Left forelimb (tissue), 1 donor: ENCODE measurements around the gene TPPP3.
"Not testable (repeated sequence)": the region's sequence is repeated elsewhere in the genome, so short reads cannot be mapped to it uniquely, and the experiment has no call there.

Experiments
- DNase-seq: peaks from one replicate; pipeline ENCODE4 v3.0.0-alpha.2; 2018; ENCODE audit warnings: low spot score

Gene TPPP3

GRCh38 chr16:67389911-67390815 is 3.1 kb downstream of the TPPP3 start:
- DNase-seq: no peak

DNA sequence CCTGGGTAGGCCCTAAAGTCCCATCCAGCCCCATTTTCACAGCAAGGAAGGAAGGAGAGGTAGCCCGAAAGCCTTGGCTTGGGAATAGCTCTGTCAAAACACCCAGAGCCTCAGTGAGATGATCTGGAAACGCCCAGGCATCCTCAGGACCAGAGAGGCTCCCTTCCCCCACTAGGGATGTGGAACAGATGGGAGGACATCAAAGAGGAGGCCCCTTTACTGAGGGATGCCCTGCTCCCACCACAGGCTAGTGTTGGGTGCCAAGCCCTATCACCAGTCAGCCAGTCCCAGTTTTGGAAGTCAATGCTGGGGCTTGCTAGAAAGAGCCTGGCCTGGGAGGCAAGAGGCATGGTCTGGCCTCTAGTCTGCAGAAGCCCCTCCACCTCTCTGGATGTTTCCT is 4.7 kb downstream of the TPPP3 start:
- DNase-seq: no peak

DNA sequence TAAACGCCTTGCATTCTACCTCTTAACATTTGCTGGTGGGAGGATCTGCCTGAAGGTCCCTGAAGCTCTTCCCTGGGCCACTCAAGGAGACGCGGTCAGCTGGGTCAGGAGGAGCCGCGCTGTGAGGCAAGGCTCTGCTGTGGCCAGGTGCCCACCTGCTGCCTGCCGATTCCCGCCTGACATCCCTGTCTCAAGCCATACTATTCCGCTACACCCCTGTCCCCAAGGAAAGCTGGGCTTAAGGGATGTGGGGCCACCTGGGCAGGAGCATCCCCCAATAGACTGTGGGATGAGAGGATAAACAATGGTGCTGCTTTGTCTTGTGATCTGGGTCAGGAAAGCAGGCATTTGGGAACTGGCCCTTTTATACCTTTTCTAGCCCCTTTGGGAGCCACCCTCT is 5.1 kb downstream of the TPPP3 start:
- no peak for DNase-seq

DNA sequence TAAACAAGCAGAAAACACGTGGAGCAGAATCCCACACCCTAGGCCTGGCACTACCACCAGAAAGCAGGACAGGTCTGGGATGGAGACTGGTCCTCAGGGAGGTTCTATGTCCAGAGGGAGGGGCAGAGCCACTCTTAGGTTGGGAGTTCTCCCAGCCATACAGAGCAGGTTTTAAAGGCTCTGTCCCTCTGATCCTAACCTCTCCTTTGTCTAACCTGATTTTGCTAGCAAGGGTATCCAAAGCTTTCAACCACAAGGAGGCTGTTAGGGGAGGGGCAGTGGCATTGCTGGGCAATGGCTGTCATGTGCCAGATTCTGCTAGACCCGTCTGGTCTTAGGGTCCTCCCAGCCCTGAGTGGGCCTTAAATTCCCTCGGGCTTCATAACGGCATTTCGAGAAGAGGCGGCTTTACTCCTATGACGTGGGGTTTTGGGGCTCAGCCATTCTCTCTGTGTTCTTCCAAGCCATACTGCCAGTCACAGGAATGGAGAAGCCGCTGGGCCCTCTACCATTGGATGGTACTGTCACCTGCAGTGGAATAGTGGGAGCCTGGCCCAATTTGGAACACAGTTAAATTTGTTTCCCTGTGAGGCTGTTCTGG is 5.7 kb downstream of the TPPP3 start:
- no peak for DNase-seq

DNA sequence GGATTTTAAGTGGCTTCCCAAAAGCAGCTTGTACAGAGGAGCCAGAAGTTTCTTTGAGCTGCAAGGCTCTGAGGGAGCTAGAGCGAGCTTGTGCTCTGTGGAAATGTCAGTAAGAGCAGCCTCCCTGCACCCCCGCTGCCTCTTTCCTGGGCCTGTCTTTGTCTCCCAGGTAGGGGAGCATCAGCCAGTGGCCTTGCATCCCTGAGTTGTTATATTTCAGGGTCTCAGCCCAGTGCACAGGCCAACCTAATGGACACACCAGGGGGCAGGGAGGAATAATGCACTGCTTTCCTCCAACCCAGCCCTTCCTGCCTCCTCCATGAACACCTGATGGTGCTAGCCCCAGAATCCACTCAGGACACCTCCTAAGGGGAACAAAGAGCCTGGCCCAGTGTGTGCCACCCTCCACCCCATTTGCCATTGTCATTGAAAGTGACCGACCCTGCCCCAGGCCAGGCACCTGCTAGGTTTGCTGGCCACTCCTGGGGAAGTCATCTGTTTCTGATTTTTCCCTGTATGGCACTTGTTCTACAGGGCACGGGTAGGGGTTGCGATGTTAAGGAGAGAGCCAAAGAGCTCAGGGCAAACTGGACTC is 6.3 kb downstream of the TPPP3 start:
- DNase-seq: no peak

DNA sequence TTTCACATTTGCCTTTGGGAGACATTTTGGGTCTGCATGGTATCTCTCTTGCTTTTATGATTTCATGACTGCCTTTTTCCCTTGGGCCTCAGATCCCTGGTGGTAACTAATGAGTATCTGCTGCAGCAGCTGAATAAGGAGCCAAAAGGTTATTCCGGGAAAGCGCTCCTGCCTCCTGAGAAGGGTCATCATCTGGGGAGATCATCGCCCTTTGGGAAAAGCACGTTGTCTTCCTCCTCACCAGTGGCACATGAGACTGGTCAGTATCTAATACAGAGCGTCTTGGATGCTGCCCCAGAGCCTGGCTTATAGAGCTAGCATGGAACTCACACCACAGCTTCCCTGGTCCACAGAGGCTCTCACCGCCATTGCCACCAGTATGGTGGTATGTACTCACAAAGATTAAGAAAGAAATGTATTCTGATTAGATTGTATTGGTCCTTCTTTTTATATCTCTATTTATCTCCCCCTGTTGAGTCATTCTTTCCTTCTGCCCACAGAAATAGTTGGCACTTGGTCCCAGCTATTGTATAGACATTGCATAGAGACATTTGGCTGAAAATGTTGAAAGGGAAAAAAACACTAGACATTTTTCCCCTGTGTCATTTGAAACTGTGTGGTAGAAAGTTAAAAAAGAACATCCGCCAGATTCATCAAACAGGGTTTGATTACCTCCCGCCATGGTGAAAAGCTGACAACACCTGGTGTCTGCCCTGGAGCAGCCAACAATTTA is 8.4 kb downstream of the TPPP3 start:
- no peak for DNase-seq

DNA sequence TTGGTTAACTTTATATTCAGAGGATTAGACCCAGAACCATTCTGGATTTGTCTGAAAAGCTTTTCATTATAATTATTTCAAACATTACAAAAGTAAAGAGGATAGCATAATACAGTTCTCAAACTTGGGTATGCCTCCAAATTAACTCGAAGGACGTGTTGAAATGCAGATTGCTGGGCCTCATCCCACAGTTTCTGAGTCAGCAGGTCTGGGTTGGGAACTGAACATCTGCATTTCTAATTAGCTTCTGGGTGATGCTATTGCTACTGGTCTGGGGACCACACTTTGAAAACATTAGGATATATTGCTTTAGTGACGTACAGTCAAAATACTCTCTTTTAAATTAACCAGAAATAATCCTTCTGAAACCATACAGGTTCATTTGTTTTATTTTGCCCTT is 10.0 kb downstream of the TPPP3 start:
- DNase-seq: no peak

DNA sequence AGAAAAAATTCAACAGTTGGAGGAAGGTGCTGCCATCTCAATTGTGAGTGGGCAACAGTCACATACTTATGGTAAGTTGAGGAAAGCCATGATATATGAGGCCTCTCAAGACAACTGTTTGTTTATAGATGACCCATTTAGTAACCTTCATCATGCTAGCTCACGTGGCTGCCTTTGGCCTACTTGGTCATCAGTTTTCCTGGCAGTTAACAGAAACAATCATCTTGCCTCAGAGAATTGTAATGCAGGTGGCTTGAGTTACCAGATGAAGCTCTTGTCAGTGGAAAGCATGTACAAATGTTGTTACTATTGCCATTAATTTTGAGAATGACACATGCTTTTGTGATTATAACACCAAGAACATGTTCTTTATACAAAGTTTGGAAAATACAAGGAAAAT is 14.7 kb downstream of the TPPP3 start:
- no peak for DNase-seq

DNA sequence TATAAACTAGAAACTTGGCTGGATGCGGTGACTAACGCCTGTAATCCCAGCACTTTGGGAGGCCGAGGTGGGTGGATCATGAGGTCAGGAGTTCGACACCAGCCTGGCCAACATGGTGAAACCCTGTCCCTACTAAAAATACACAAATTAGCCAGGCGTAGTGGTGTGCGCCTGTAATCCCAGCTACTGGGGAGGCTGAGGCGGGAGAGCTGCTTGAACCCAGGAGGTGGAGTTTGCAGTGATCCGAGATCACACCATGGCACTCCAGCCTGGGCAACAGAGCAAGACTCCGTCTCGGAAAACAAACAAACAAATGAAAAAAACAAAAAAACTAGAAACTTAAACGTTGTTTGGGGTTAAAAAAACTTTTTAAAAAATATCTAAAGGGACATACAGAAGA is 17.3 kb downstream of the TPPP3 start:
- not testable (repeated sequence) for DNase-seq

DNA sequence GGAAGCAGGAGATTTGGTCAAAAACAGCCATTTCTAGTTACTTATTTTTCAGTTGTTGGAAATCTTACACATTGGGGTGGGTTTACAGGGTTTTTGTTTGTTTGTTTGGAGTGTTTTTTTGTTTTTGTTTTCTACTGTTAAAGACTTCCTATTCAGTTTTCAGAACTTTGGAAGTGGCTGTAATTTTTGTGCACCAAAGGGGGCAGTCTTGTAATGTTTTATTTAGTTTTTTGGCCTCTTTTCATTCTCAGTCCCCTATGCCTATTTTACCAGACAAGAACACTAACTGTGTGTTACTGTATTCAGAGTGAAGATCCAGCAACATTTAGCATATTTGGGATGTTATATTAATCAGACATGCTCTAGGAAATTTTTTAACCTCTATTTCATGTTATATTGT is 20.6 kb downstream of the TPPP3 start:
- DNase-seq: no peak

GRCh38 chr16:67370661-67371060 is 22.6 kb downstream of the TPPP3 start:
- no peak for DNase-seq

GRCh38 chr16:67364600-67365235 is 28.6 kb downstream of the TPPP3 start:
- no peak for DNase-seq

DNA sequence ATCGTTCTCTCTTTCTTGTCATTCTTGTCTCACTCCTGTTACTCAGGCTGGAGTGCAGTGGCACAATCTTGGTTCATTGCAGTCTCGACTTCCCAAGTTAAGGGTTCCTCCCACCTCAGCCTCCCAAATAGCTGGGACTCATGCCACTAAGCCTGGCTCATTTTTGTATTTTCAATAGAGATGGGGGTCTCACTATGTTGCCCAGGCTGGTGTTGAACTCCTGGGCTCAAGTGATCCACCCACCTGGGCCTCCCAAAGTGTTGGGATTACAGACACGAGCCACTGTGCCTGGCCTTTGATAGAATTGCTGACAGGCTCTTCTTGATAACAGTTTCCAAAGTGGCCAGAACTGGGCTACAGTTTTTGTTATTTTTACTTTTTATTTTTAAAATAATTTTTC is 32.3 kb downstream of the TPPP3 start:
- DNase-seq: no peak

DNA sequence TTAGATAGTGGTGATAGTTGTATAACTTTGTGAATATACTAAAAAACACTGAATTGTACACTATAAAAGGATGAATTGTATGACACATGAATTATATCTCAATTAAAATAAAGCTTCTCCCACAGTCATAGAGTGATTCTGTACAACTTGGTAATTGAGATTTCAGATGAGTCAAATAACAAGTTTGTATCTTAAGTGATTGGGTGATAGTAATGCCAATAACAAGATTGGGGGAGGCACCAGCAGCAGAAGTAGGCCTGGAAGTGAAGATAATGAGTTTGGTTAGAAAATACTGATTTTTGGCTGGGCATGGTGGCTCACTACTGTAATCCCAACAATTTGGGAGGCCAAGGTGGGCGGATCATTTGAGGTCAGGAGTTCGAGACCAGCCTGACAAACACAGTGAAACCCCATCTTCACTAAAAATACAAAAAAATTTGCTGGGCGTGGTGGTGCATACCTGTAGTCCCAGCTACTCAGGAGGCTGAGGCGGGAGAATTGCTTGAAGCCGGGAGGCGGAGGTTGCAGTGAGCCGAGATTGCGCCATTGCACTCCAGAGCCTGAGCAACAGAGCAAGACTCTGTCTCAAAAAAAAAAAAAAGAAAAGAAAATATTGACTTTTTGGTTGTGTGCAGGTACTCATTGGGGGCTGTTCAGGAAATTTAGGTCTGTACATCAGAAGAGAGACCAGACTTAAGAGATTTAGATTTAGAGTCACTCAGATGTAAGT is 33.6 kb downstream of the TPPP3 start:
- DNase-seq: not testable (repeated sequence)

- DNase-seq: no peak
Observed at GRCh38 chr16:67357561-67357960, 35.7 kb downstream of the TPPP3 start.

DNA sequence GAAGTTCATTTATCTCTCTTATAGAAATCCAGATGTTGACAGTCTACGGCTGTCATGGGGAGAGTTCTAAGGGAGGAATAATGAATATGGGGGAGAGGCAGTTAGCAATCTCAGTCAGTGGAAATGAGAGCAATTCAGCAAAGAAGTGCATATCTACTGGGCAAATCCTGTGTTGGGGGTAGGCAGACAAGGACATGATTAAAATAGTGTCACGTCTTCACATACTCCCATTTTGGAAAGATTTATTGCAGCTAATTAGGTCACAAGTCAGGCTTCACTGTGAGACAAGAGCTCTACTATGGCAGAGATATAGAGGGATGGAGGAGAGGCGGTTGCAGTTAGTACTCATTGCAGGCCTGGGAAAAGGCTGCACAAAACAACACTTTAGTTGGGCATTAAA is 36.9 kb downstream of the TPPP3 start:
- DNase-seq: no peak

- not testable (repeated sequence) for DNase-seq
Observed at GRCh38 chr16:67352463-67352862, 40.8 kb downstream of the TPPP3 start.

DNA sequence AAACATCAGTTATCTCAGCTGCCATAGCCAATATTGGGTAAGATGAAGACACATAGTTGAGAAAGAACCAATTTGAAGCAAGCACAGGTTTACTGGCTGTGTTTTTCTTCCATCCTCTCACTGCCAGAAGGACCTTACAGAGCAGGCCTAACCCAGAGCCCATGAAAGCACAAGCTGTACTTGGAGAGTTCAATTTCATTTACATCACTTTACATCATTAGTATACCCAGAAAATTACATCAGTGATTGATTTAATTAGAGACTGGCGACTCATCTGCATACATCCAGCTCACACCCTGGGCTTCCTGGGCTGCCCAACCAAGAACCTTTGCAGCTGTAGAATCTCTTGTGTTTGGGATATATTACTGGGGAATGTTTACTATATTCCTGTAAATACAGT is 43.0 kb downstream of the TPPP3 start:
- no peak for DNase-seq

DNA sequence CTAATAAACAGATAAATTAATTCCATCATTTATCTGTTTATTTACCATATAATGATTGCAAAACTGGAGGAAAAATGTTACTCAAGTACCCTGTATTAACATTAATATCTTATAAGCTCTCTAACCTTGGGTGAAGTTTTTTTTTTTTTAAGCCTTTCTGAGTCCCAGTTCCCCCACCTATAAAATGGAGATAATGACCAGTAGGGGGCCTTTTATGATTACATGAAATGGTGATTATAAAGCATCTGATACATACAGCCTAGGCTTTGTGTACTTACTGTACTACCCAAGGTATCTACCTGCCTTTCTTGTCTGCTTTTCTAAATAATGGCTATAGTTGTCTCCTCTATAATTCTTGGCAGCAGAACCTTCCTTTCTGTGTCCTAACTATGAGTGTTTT is 44.1 kb downstream of the TPPP3 start:
- DNase-seq: no peak

DNA sequence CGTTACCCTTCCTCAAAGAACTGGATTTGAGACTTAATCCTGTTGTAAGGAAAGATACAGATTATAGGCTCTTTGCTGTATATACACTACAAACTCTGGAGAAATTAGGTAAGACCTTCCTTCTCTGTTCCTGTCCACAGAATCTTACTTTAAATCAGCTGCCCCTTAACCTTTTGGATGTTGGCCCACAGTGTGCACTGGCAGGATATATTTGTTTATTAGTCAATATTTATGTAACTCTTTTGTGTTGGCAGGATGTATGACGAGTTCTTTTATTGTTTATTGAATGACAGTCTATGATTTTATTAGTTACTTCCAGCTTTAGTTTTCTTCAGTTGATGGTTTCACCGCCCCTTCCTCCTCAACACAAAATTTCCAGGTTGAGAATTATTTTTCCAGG is 47.0 kb downstream of the TPPP3 start:
- no peak for DNase-seq

DNA sequence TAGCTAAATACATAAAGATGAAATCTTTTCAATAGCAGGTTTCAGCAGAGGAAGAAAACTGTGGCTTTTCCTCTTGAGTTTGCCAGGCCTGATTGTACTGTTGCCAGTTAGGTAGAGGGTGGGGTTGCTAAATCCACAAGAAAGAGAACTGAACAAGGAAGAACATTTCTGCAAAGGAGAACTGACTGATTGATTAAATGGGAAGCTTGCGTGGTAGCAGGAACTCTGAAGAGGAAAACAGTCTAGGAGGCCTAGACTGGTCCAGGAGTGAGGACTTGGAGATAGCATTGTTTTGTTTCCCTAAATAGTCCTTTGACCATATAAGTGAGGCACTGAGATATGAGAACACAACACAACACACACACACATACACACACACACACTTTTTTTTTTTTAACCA is 47.9 kb downstream of the TPPP3 start:
- DNase-seq: no peak
